K562 (cell line): ENCODE results near the gene SLC25A17. TPM values are rescaled to one million over a fixed set of nuclear protein-coding genes. Genes with fewer than 3 reads are reported as not detected.
A peak's percentile ranks its signal among the peaks of the same experiment; 100 is the strongest.

Experiments
- ARNT ChIP-seq, 2 experiments: fragments of 450-650 bp; IDR thresholded peaks; 2 replicates each; pipeline ENCODE4 v1.6.1; 2016; ENCODE audit warnings: mild to moderate bottlenecking in 1 of 2
- CTCFL ChIP-seq: IDR thresholded peaks from 2 replicates; pipeline ENCODE4 v1.6.1; 2011; ENCODE audit warnings: borderline replicate concordance, low read depth, mild to moderate bottlenecking, moderate library complexity, low read length; ENCODE audit not compliant: insufficient read depth, poor library complexity, severe bottlenecking
- E2F8 ChIP-seq: fragments of 450-650 bp; IDR thresholded peaks from 2 replicates; pipeline ENCODE4 v1.7.1; 2018; ENCODE audit warnings: mild to moderate bottlenecking, low read depth; ENCODE audit not compliant: partially characterized antibody
- ELF4 ChIP-seq: fragments of 450-650 bp; formaldehyde crosslinking; IDR thresholded peaks from 2 replicates; pipeline ENCODE4 v1.4.0; 2022; ENCODE audit warnings: missing genetic modification characterization
- GTF2A2 ChIP-seq: IDR thresholded peaks from 2 replicates; pipeline ENCODE4 v1.6.1; 2016; ENCODE audit warnings: mild to moderate bottlenecking, missing genetic modification characterization, missing compliant biosample characterization
- KAT8 ChIP-seq: fragments of 450-650 bp; IDR thresholded peaks from 2 replicates; pipeline ENCODE4 v1.6.1; 2016; ENCODE audit warnings: low read depth, mild to moderate bottlenecking
- KLF6 ChIP-seq: fragments of 250-450 bp; sonication (Bioruptor Pico); IDR thresholded peaks from 2 replicates; pipeline ENCODE4 v1.4.0; 2020; ENCODE audit warnings: mild to moderate bottlenecking, moderate library complexity, borderline replicate concordance
- MAFK ChIP-seq: IDR thresholded peaks from 2 replicates; pipeline ENCODE4 v1.6.1; 2011; ENCODE audit warnings: low read length, improper control_type of control experiment
- MEIS2 ChIP-seq: fragments of 450-650 bp; IDR thresholded peaks from 2 replicates; pipeline ENCODE4 v1.6.1; 2014; ENCODE audit warnings: mild to moderate bottlenecking; ENCODE audit not compliant: partially characterized antibody
- NUFIP1 ChIP-seq: fragments of 450-650 bp; IDR thresholded peaks from 2 replicates; pipeline ENCODE4 v1.6.1; 2018; ENCODE audit not compliant: partially characterized antibody
- PATZ1 ChIP-seq: fragments of 250-450 bp; sonication (Bioruptor Pico); IDR thresholded peaks from 2 replicates; pipeline ENCODE4 v1.5.0; 2020; ENCODE audit warnings: mild to moderate bottlenecking, borderline replicate concordance
- TARDBP ChIP-seq: fragments of 450-650 bp; IDR thresholded peaks from 2 replicates; pipeline ENCODE4 v1.6.1; 2016
- ZBTB34 ChIP-seq: fragments of 250-450 bp; sonication (Bioruptor Pico); IDR thresholded peaks from 2 replicates; pipeline ENCODE4 v1.8.0; 2021; ENCODE audit warnings: mild to moderate bottlenecking, moderate library complexity
- ZC3H11A ChIP-seq: IDR thresholded peaks from 2 replicates; pipeline ENCODE4 v1.6.1; 2012; ENCODE audit warnings: low read depth, low read length, improper control_type of control experiment
- ZNF3 ChIP-seq: fragments of 250-450 bp; sonication (Bioruptor Pico); IDR thresholded peaks from 2 replicates; pipeline ENCODE4 v1.5.0; 2021; ENCODE audit warnings: mild to moderate bottlenecking, moderate library complexity
- ZNF354B ChIP-seq: fragments of 250-450 bp; sonication (Bioruptor Pico); IDR thresholded peaks from 2 replicates; pipeline ENCODE4 v1.4.0; 2020
- ZNF507 ChIP-seq: conservative IDR thresholded peaks from 2 replicates; pipeline ENCODE4 v1.6.1; 2017; ENCODE audit warnings: missing genetic modification characterization, missing compliant biosample characterization
- ZNF583 ChIP-seq: fragments of 250-450 bp; sonication (Bioruptor Pico); IDR thresholded peaks from 2 replicates; pipeline ENCODE4 v1.4.0; 2020
- polyA plus RNA-seq, 8 experiments: library from polyadenylated mRNA; depleted of rRNA in 4 of 8; stranded (reverse) in 5 of 8; unstranded in 3 of 8; fragments of >200 nt; fragmentation: Nextera tagmentation in 2 of 8; fragmentation: Illumina TruSeq in 1 of 8; extraction: Ambion mirVana in 2 of 8; extraction: Trizol in 1 of 8; gene quantifications; 2 replicates each; pipeline versions ENCODE4 v1.2.1 to v1.2.3, GENCODE V29; 2011 to 2014; ENCODE audit warnings: inconsistent platforms in 1 of 8, missing spikeins in 1 of 8
- total RNA-seq, 7 experiments: library from RNA; depleted of rRNA in 6 of 7; stranded (reverse); fragments of >200 nt in 6 of 7; fragmentation: Illumina TruSeq in 2 of 7; extraction: Trizol in 2 of 7; gene quantifications; 2 replicates each; pipeline versions ENCODE4 v1.2.1 to v1.2.3, GENCODE V29; 2011 to 2021; ENCODE audit warnings: low replicate concordance in 1 of 7

The SLC25A17 gene
- total and polyA plus RNA-seq, 9 of the 15 experiments (the other 6 are each of a cell fraction or from before 2014, with no cell fraction given): 32.6 to 136 (median 56.2) TPM

GRCh38 chr22:40813912-40814315, 5.2 kb downstream of the SLC25A17 start (continued):
- TF ChIP-seq CTCFL: no peak
- TF ChIP-seq ZNF507: peak; percentile 74
- TF ChIP-seq ZNF3 (CRISPR knock-in tag): peak; percentile 58; the same call in 1 of the 2 replicates
- no peak for TF ChIP-seq E2F8
- TF ChIP-seq MAFK: no peak
- peak; percentile 73; the same call in 1 of the 2 replicates for TF ChIP-seq TARDBP
- TF ChIP-seq MEIS2: peak; percentile 98
- TF ChIP-seq ZBTB34 (CRISPR knock-in tag): peak; percentile 98
- peak; percentile 99 for TF ChIP-seq ZNF354B
- peak; percentile 100 for TF ChIP-seq ZNF583 (CRISPR knock-in tag)
- TF ChIP-seq ELF4 (CRISPR knock-in tag): peak; percentile 99
- TF ChIP-seq PATZ1 (CRISPR knock-in tag): peak; percentile 97
- no peak for TF ChIP-seq ZC3H11A
- peak; percentile 98 for TF ChIP-seq GTF2A2 (tag)
- TF ChIP-seq KAT8: no peak
- peak; percentile 100 for TF ChIP-seq KLF6 (CRISPR knock-in tag)
- peak; percentile 99 for TF ChIP-seq NUFIP1
- peak in 1 of 2 experiments; percentile 90; a peak in 2 of 4 replicates for TF ChIP-seq ARNT (IDR thresholded peaks at IDR 0.05)
